GM18867 (cell line): ENCODE measurements around the gene PBX1.

Experiments
- ATAC-seq: cut with Tn5 transposase; IDR thresholded peaks from one replicate; pipeline ENCODE4 v1.9.1; 2021; ENCODE audit warnings: mild to moderate bottlenecking, moderate library complexity; ENCODE audit not compliant: unreplicated experiment

The PBX1 gene

DNA sequence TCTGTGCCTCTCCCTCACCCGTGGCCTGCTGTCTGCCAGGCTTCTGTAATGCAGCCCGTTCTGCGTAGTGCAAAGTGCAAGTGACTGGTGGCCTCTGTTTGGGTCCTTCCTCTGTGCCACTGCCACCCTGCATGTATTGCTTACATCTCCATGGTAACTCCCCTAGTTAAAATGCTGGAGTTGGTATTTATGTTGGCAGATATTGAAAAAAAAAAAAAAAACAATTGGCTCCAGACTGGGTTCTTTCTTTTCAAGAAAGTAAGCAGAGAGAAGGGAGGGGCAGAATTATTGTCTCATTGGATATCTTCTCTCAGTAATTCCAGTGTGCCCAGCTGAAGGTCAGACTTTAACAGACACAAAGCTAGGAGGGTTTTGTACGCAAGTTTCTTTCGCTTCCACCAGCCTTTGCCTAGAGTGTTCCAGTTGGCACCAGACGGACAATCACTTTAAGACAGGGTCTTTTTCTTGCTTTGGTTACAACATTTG, 242.3 kb downstream of the PBX1 start:
- ATAC-seq, result no peak

DNA sequence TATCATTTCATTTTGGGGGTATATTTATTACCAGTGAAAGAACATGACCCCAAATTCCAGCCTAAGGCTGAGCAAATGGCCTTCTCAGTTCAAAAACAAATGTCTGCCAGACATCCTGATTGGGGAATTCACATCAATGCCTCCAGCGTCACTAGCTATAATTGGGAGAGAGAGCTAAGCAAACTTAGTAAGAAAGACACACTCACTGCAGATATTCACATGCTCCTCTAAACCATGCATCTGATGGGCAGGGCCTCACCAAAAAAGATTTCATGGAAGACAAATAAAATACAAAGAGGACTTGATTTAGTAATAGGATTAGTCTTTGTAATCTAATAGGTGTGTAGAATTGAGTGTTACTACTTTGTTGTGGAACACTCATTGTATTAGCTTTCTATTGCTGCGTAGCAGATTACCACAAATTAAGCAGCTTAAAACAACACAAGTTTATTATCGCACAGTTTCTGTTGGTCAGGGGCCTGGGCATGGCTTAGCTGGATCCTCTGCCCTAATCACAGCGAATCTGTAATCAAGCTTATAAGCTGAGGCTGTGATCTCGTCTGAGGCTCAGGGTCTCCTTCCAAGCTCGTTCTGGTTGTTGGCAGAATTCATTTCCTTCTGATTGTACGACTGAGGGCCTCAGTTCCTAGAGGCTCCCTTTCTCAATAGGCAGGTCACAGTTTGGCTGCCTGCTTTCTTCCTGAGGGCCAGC, 243.0 kb downstream of the PBX1 start:
- ATAC-seq, result no peak

DNA sequence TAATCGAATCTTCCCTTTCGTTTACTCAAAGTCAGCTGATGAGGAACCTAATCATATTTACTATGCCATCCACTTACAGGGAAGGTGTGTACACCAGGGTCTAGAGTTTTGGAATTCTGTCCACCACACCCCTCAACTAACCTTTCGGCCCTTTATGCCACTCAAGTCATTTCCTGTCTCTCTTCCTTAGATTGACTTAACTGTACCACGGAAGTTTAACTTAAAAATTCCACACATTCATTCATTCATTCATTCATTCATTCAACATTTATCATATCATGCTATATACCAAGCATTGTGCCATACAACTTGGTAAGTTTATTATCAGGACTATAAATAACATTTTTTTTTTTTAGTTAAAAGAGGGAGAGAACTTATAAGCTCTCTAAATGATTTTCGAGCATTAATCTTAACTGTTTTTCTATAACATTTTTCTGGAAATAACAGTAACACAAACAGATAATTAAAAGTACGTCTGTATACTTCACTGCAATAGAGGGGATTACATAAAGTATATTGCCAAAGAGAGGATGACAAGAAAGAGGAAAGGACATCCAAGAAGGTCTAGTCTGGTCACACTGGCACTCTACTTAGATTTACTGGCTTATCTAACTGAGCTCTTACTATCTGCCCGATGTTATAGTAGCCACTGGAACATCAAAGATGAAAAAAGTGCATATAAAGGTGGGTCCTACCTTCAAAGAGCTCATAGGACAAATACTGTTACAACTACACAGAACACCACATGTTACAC, 243.7 kb downstream of the PBX1 start:
- ATAC-seq, result no peak

DNA sequence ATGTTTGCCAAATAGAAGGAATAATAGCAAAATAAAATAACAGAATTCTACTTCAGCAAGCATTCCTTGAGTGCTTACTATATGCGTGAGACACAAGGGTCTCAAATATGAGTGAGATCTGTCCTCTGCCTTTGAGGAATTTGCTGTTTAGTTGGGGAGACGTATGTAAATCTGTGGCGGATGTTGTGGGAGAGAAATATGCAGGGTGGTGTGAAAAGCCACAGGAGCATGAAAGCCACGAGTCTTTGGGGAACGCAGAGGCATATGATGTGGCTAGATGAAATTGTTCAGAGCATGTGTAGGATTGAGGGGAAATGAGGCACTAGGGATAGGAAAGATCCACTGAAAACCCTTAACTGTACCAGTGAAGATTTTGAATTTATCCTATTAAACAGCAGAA, 244.4 kb downstream of the PBX1 start:
- no peak for ATAC-seq

DNA sequence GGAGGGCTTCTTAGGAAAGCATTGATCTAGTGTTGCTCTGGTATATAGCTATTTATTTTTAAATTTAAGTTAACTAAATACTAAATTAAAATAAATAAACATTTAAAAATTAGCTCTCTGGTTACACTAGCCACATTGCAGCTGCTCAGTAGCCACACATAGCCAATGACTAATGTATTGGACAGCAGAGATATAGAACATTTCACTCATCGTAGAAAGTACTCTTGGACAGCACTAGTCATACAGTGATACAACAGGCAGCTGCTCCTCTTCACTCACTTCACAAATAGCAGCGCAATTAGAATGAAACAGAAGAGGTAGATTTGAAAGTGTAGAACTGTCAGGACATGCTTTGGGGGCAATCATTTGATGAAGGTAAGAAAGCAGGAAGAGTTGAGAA, 245.4 kb downstream of the PBX1 start:
- ATAC-seq, result no peak

DNA sequence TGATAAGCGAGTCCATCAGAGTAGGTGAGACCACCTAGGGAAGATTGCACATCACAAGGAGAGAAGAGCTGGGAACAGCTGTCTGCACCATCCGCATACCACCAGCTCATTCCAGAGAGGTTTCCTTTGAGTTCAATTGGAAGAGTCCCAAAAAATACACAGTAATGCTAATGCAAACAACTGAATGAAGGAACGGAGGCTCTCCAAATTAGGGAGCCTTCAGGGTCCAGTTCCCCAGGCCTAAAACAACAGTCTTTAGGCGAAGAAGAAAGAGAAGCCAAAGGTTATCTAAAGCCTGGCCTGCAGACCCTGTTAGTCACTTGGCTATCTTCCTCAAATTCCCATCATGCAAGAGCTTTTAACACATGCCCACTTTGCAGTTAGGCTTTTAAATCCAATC, 246.4 kb downstream of the PBX1 start:
- no peak for ATAC-seq

DNA sequence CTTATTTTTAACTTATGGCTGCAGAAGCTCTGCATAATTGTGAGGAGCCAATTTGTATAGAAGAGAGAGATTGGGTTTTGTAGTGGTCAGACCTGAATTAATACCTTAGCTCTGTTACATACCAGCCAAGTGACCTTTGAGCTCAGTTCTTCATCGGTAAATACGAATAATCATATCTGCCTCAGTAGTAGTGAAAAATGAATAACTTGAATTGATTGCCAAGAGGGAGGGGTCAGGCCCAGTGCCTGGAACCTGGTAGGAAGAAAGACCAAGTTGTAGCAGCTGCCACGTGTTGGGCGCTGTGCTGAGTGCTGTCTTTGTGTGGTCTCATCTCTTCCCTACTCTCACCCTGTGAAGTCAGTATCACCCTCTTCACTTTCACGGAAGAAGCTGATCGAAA, 247.5 kb downstream of the PBX1 start:
- no peak for ATAC-seq

DNA sequence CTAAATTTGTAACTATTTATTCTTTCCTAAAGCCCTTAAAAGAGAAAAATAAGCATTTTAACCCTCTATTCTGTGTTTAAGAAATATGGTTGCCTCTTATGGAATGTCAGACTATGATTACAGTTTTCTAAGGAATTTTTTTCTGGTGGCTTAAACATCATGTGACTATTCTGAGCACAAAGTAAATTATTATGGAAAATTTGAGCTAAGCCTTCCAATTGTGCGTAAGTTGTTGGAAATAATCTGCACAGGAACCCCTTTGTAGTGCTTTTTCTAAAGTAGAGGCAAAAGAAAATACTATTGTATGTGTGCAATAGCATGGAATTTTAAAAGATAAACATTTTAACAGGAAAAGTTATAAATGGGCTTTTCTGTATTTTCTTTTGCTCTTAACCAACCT, 254.8 kb downstream of the PBX1 start:
- ATAC-seq, result no peak

DNA sequence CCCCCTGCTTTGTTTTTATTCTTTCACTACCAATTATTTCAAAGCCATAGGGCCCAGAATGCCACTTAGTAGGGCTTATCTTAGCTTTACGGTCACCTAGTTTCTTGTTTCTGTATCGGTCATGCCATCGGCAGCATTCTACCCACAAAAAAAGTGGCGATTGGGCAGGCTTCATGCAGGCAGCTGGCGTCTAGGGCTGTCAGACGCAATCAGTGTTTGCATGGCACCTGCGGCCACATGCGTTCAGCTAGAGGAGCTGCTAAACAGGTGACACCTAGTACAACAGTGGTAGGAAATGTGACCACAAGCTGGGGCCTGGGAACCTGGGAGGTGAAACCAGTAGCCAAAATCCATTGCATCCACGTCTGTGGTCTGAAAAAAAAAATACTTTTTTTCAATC, 262.7 kb downstream of the PBX1 start:
- ATAC-seq, result no peak

DNA sequence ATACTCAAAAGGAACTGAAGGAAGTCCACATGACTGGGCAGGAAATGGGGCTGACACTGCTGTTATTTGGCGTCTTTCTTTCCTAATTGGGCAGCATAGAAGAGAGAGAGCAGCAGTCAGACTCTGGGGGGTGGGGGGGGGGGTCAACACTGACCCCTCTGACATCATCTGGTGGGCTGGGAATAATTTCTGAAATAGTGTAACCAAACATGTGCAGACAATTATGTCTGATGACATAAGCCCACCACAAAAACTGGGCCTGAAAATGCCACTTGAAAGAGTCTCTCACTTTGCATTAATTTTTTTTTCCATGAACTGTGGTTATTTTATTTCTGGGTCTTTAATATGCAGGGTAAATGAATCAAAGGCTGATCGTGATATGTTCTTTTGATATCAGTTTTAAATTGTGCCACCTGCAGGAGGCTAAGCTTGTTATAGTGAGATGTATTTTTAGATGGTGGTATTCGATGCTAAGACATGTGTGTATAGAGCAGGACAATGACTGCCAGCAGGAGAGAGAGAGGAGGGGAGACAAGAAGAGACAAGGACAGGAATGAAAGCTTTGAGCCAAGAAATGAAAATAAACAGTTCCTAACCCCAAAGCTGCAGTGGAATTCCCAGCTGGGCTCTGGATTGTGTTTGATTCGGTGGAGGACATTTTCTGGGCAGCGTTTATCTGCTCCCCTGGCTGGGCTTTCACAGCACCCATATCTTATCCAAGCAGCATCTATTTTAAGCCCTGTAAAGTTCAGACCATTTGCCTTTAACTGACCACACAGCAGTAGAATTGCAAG, 264.7 kb downstream of the PBX1 start:
- ATAC-seq, result no peak

DNA sequence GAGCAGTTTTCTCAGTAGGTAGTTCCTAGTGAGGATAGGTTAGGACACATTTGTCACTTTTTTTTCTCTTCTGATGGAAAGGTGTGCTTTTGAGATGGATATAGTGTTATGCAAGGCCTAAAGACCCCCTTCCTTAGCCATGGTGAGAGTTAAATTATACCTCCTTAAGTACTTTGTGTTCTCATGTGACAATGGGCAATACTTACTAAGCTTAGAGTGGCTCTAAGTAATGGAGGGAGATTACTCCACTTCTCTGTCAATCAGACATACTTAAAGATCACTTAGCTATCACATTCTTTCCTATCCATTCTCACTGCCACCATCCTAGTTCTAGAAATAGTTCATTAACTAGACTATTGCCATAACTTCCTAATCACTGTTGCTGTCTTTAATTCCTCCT, 265.6 kb downstream of the PBX1 start:
- ATAC-seq, result no peak

DNA sequence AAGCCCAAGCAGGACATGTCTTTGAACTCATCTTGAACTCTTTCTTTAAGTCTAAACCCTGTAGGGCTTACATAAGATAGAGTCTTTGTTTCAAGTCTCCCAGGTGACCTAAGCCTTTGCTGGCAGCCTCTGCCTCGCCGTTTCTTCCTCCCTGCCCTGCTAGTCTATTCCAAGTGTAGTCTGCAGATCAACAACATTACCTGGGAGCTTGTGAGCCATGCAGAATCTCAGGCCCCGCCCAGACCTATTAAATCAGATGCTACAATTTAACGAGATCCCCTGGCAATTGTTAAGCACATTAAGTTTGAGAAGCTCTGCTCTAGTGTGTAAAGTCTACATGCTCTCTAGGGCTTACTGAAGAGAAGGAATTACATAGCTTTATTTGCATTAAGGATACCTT, 271.6 kb downstream of the PBX1 start:
- ATAC-seq, result no peak

DNA sequence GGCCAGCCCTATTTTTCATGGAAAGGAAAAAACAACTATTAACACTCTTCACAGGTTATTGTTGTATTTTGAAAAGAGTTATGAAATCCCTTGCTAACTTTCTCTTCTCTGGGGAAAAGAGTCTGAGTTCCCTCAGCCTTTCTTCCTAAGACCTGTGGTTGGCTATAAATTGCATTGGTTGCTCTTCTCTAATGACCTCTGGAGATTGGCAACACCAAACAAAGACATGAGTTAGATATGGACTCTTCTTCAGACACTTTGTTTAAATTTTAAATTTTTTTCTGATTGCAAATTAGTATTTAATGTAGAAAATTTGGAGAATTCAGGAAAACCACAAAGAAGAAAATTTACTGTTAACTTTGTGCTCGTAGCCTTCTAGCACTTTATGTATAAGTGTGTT, 275.7 kb downstream of the PBX1 start:
- no peak for ATAC-seq

DNA sequence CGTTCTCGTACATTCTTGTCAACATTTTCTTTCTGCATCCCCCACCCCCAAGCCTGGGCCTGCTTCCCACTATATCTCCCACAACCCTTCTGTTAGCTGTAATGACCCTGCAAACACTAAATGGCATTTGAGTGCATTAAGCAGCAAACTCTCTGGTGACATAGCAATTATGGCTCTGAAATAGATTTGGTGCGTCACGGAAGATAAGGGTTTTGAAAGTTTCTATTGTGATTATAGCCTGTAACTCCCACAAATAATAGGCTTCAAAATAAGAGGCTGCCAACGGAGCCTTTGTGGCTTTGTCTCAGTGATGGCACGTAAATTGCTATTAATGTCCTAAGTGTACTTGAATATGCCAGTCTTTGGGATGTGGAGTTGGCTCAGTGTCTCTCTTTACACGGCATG, 277.6 kb downstream of the PBX1 start:
- ATAC-seq, result no peak

DNA sequence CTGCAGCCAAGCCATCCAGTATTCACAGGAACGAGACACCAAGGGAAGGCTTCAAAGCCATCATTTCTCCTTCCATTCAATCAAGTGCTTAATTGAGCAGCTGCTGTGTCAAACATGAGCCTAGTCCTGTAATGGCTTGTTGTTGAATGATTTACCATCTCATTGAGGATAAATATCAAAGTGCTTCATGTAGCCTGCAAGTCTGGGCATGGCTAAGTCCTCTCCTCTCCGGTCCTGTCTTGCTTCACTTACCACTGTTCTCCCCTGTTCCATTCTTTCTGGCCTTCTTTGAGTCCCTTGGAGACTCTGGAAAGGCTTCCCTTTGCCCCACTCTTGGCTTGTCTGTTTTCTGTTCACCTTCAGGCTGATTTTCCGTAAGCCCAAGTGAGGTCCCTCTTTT, 279.8 kb downstream of the PBX1 start:
- ATAC-seq, result no peak

DNA sequence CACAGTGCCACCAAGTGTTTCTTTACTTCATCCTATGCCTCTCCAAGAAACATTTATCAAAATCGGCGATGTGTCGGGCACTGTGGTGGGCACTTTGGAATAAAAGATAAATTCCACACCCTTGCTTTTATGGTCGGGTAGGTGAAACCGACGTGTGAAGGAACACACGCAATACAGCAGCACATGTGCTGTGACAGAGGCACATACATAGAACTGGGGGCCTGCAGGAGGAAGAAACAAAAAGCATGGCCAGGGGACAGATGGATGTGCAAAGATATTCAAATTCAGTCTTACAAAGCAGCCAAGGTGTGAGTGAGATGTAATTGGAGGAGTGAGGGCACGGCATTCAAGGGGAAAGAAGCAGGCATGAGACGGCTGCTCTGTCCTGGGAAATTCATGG, 282.0 kb downstream of the PBX1 start:
- ATAC-seq, result no peak

DNA sequence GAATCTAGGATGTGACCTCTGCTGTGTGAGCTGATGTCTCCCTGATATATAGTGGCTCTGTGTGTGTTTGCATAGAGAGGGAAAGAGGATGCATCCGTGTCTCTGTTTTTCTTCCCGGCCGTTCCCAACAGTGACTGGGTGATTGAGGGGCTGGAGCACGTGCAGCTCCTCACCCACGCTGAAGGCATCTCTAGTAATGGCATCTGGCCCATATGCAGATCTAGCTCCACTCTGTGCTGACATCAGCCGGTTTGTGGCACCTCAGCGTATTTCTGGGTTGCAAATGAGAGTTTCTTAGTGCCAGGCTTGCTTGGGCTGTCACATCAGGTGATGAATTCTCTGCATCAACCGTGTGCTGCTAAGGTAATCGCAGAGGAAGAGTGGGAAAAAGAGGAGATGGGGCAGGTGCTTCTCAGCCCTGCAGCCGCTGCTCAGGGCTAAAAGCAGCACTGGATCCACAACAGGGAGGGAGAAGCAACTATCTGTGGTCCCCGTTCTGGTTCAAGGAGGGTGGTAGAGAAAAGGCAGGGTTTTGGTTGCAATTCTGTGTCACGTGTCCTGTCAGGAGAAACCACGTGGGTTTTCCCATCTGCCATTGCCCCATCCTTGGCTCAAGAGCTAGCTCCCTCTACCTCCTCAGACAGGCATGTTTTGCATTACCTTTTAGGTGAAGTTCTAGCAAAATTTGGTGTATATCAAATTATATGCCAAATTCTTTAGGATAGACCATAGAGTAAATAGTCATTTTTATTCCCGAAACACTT, 282.9 kb downstream of the PBX1 start:
- ATAC-seq, result no peak

DNA sequence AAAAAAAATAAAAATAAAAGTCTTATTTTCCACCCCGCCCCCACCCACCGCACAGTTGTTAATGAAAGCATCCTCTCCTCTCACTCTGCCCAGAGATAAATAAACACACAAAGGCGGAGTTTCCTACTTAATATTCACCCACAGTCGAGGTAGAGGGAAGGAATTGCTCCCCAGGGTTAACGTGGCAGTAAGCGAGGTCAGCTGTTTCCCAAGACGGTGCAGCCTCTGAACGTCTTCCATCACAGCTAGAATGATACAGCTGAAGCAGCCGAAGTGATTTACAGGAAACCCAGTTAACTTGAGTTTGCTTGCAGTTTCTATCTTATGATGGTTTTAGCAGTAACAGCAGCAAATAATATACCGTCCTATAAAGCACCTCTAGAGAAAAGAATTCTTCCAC, 283.9 kb downstream of the PBX1 start:
- ATAC-seq, result no peak

DNA sequence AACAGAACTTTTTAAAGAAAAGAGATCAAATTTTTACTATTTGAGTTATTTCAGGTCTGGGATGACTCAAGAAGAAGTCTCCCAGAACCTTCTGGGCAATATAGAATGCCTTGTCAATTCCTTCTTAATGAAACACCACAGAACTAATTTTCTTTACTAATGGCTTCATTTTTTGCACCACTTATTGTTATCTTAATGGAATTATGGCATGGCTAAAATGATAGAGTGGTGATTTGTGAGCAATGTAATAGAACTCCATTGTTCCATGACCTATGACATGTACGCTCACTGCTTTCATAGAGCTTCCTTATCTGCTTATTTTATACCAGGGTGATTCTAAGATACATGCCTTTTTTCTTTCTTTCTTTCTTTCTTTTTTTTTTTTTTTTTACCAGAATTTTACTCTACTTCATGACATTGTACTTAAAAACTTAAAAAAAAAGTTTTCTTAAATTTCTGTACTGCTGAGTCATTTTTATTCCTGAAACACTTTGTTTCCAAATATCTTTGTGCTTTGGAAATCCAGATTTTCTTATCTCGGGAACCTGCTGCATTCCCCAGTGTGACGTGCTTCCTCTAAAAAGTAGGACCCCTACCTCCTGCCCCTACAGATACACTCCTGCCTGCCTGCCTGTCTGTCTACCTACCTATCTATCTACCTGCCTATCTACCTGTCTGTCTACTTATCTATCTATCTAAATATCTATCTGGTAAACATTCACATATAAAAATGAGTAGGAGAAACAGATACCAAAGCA, 284.9 kb downstream of the PBX1 start:
- ATAC-seq, result no peak
